SK-N-SH treated with all-trans-retinoic acid at 6 μM for 48 hours (cell line): ENCODE data around the gene TMBIM6.
A peak's percentile ranks its signal among the peaks of the same experiment; 100 is the strongest.

Experiments used
- ATAC-seq: fragments of 200-7000 bp; cut with Tn5 transposase; 3 replicates; pipeline ENCODE4 v1.9.1; 2020; ENCODE audit warnings: mild to moderate bottlenecking, moderate library complexity
- ARNTL ChIP-seq: fragments of 450-650 bp; formaldehyde crosslinking; IDR thresholded peaks from 2 replicates; pipeline ENCODE4 v1.5.0; 2020; ENCODE audit warnings: low read depth, mild to moderate bottlenecking, moderate library complexity, borderline replicate concordance
- BACH2 ChIP-seq: fragments of 250-450 bp; sonication (Bioruptor Pico); IDR thresholded peaks from 2 replicates; pipeline ENCODE4 v1.9.0; 2021; ENCODE audit warnings: mild to moderate bottlenecking, borderline replicate concordance
- CSDC2 ChIP-seq: fragments of 250-450 bp; sonication (Bioruptor Pico); IDR thresholded peaks from 2 replicates; pipeline ENCODE4 v1.5.0; 2020; ENCODE audit warnings: mild to moderate bottlenecking, moderate library complexity
- ESRRG ChIP-seq: fragments of 250-450 bp; sonication (Bioruptor Pico); IDR thresholded peaks from 2 replicates; pipeline ENCODE4 v1.6.1; 2021; ENCODE audit warnings: mild to moderate bottlenecking
- GLIS3 ChIP-seq: fragments of 250-450 bp; sonication (Bioruptor Pico); IDR thresholded peaks from 2 replicates; pipeline ENCODE4 v1.5.0; 2020; ENCODE audit warnings: mild to moderate bottlenecking, moderate library complexity
- ISL1 ChIP-seq: fragments of 250-450 bp; sonication (Bioruptor Pico); IDR thresholded peaks from 2 replicates; pipeline ENCODE4 v2.1.2; 2022; ENCODE audit warnings: mild to moderate bottlenecking, moderate library complexity
- OSR1 ChIP-seq: fragments of 250-450 bp; sonication (Bioruptor Pico); IDR thresholded peaks from 2 replicates; pipeline ENCODE4 v1.8.0; 2022; ENCODE audit warnings: moderate library complexity, mild to moderate bottlenecking, inconsistent platforms
- PPARA ChIP-seq: fragments of 250-450 bp; sonication (Bioruptor Pico); IDR thresholded peaks from 2 replicates; pipeline ENCODE4 v1.5.0; 2020; ENCODE audit warnings: mild to moderate bottlenecking, borderline replicate concordance
- RARB ChIP-seq: fragments of 250-450 bp; sonication (Bioruptor Pico); IDR thresholded peaks from 2 replicates; pipeline ENCODE4 v1.8.0; 2021; ENCODE audit warnings: mild to moderate bottlenecking, moderate library complexity
- SNAI2 ChIP-seq: fragments of 250-450 bp; sonication (Bioruptor Pico); IDR thresholded peaks from 2 replicates; pipeline ENCODE4 v1.5.0; 2020; ENCODE audit warnings: mild to moderate bottlenecking, moderate library complexity
- TCF4 ChIP-seq: fragments of 250-450 bp; sonication (Bioruptor Pico); IDR thresholded peaks from 2 replicates; pipeline ENCODE4 v1.8.0; 2021; ENCODE audit warnings: mild to moderate bottlenecking, moderate library complexity, borderline replicate concordance
- TOX ChIP-seq: fragments of 250-450 bp; sonication (Bioruptor Pico); IDR thresholded peaks from 2 replicates; pipeline ENCODE4 v1.8.0; 2021; ENCODE audit warnings: mild to moderate bottlenecking, moderate library complexity, borderline replicate concordance
- ZC3H10 ChIP-seq: fragments of 250-450 bp; sonication (Bioruptor Pico); IDR thresholded peaks from 2 replicates; pipeline ENCODE4 v1.5.1; 2021; ENCODE audit warnings: mild to moderate bottlenecking, moderate library complexity
- ZFP3 ChIP-seq: fragments of 250-450 bp; sonication (Bioruptor Pico); IDR thresholded peaks from 2 replicates; pipeline ENCODE4 v1.5.0; 2020; ENCODE audit warnings: mild to moderate bottlenecking, moderate library complexity
- ZFP30 ChIP-seq: fragments of 450-650 bp; formaldehyde crosslinking; IDR thresholded peaks from 2 replicates; pipeline ENCODE4 v1.5.0; 2022; ENCODE audit warnings: mild to moderate bottlenecking, moderate library complexity
- ZNF565 ChIP-seq: fragments of 450-650 bp; formaldehyde crosslinking; conservative IDR thresholded peaks from 2 replicates; pipeline ENCODE4 v1.5.0; 2020; ENCODE audit warnings: low read depth, mild to moderate bottlenecking, moderate library complexity
- ZNF70 ChIP-seq: fragments of 450-650 bp; formaldehyde crosslinking; IDR thresholded peaks from 2 replicates; pipeline ENCODE4 v1.5.0; 2020; ENCODE audit warnings: mild to moderate bottlenecking, moderate library complexity
- ZNF8 ChIP-seq: fragments of 450-650 bp; formaldehyde crosslinking; IDR thresholded peaks from 2 replicates; pipeline ENCODE4 v1.5.0; 2020; ENCODE audit warnings: mild to moderate bottlenecking, moderate library complexity
- TF ChIP-seq, protein P1 (sequence below): fragments of 250-450 bp; sonication (Bioruptor Pico); IDR thresholded peaks from 2 replicates; pipeline ENCODE4 v1.8.0; 2020; ENCODE audit warnings: mild to moderate bottlenecking, moderate library complexity, borderline replicate concordance
- TF ChIP-seq, protein P2 (sequence below): fragments of 250-450 bp; sonication (Bioruptor Pico); IDR thresholded peaks from 2 replicates; pipeline ENCODE4 v1.5.0; 2020; ENCODE audit warnings: mild to moderate bottlenecking, moderate library complexity
- TF ChIP-seq, protein P3 (sequence below): fragments of 250-450 bp; sonication (Bioruptor Pico); IDR thresholded peaks from 2 replicates; pipeline ENCODE4 v1.8.0; 2021; ENCODE audit warnings: low read depth, mild to moderate bottlenecking, moderate library complexity, borderline replicate concordance
- TF ChIP-seq, protein P4 (sequence below): fragments of 250-450 bp; sonication (Bioruptor Pico); IDR thresholded peaks from 2 replicates; pipeline ENCODE4 v1.5.1; 2021; ENCODE audit warnings: mild to moderate bottlenecking, moderate library complexity
- TF ChIP-seq, protein P5 (sequence below): fragments of 250-450 bp; sonication (Bioruptor Pico); IDR thresholded peaks from 2 replicates; pipeline ENCODE4 v1.5.1; 2020; ENCODE audit warnings: low read depth, mild to moderate bottlenecking, moderate library complexity

Gene TMBIM6, protein sequence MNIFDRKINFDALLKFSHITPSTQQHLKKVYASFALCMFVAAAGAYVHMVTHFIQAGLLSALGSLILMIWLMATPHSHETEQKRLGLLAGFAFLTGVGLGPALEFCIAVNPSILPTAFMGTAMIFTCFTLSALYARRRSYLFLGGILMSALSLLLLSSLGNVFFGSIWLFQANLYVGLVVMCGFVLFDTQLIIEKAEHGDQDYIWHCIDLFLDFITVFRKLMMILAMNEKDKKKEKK

DNA sequence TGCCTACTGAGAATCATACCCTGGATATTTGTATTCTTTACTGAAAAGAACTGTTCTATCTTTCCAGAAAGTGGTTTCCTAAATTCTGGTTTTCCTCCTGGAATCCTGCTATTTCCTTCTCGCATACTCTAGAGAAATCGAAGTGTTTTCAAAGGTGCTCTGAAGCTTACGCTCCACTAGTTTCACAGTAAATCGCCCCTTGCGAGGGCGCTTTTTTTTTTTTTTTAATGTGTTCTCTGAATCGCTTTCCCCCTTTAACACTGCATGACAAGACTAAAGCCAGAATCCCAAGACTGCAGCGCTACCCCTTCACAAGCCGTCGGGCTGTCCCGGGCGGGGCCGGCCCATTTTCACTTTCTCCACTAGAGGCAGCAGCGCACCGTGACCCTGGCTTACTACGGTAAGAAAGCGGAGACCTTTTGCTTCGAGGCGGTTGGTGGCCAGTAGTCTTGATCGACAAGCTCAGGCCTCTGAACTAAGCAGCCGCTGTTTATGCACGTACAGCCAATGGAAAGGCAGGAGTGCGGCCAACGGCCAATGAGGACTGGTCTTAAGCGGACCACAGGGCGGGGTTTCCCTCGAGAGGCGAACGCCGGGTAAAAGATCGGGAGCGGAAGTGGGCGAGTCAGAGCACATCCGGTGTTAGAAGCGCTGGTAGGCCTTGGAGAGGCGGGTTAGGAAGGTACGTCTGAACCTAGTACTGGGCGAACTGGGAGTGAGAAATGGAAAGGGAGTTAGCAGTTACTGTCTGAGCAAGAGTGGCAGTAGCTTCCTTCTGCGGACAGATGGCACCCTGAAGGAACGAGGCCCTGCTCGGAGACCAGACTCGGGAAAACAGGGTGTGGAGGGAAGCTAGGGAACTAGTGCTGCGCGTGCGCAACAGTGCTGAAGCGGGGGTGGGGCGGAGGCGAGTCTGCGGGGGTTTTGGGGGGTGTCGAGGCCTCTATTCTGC is at the start of gene TMBIM6:
TMBIM6 (plus strand) TSS at position 628 of the 952 bp plus-strand sequence. CDS start 10,937 bp downstream, outside the sequence.
- peak; percentile 99 for ATAC-seq
- 0 out of 2 replicates have a peak, but pooled peaks have one; percentile 47 for TF ChIP-seq RARB
- TF ChIP-seq, protein P1, sequence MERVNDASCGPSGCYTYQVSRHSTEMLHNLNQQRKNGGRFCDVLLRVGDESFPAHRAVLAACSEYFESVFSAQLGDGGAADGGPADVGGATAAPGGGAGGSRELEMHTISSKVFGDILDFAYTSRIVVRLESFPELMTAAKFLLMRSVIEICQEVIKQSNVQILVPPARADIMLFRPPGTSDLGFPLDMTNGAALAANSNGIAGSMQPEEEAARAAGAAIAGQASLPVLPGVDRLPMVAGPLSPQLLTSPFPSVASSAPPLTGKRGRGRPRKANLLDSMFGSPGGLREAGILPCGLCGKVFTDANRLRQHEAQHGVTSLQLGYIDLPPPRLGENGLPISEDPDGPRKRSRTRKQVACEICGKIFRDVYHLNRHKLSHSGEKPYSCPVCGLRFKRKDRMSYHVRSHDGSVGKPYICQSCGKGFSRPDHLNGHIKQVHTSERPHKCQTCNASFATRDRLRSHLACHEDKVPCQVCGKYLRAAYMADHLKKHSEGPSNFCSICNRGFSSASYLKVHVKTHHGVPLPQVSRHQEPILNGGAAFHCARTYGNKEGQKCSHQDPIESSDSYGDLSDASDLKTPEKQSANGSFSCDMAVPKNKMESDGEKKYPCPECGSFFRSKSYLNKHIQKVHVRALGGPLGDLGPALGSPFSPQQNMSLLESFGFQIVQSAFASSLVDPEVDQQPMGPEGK (CRISPR knock-in tag), result 0 out of 2 replicates have a peak, but pooled peaks have one; percentile 44
- no peak for TF ChIP-seq PPARA (CRISPR knock-in tag)
- TF ChIP-seq TOX, result no peak
- no peak for TF ChIP-seq ISL1 (CRISPR knock-in tag)
- TF ChIP-seq, protein P2, sequence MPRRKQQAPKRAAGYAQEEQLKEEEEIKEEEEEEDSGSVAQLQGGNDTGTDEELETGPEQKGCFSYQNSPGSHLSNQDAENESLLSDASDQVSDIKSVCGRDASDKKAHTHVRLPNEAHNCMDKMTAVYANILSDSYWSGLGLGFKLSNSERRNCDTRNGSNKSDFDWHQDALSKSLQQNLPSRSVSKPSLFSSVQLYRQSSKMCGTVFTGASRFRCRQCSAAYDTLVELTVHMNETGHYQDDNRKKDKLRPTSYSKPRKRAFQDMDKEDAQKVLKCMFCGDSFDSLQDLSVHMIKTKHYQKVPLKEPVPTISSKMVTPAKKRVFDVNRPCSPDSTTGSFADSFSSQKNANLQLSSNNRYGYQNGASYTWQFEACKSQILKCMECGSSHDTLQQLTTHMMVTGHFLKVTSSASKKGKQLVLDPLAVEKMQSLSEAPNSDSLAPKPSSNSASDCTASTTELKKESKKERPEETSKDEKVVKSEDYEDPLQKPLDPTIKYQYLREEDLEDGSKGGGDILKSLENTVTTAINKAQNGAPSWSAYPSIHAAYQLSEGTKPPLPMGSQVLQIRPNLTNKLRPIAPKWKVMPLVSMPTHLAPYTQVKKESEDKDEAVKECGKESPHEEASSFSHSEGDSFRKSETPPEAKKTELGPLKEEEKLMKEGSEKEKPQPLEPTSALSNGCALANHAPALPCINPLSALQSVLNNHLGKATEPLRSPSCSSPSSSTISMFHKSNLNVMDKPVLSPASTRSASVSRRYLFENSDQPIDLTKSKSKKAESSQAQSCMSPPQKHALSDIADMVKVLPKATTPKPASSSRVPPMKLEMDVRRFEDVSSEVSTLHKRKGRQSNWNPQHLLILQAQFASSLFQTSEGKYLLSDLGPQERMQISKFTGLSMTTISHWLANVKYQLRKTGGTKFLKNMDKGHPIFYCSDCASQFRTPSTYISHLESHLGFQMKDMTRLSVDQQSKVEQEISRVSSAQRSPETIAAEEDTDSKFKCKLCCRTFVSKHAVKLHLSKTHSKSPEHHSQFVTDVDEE, result peak; percentile 91; the same call in 1 of the 2 replicates

DNA sequence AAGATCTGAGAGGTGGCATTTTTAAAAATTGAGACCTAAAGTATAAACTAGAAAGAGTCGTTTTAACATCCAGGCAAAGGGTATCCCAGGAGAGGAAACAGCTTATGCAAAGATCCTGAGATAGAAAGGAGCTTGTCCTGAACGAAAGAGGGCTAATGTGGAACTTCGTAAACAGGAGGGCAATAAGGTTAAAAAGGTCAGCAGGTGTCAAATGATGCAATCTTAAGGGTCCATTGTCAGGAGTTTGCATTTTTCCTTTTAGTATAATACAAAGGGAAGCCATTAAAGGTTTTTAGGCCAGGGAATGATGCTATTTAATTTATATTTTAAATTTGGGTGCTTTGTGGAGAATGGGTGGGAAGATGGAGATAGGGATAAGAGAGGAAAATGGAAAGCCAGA is 48.5 kb upstream of the TMBIM6 start:
- ATAC-seq, result no peak
- no peak for TF ChIP-seq SNAI2
- TF ChIP-seq OSR1, result no peak
- TF ChIP-seq RARB, result no peak
- TF ChIP-seq PPARA (CRISPR knock-in tag), result no peak

DNA sequence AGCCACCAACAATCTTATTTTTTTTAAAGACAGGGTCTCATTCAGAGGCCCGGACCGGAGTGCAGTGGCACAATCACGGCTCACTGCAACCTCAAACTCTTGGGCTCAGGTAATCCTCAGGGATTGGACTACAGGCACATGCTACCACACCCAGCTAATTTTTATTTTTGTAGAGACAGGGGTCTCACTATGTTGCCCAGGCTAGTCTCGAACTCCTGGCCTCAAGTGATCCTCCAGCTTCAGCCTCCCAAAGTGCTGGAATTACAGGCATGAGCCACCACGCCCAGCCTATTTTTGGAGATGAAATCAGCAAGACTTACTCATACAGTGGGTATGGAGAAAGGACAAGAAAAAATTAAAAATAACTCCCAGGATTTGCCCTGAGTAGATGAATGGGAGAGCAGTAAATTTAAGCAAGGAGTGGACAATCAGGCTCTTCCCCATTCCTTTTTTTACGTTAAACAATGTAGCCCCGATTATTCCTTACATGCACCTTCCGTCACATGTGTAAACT is 47.4 kb upstream of the TMBIM6 start:
- TF ChIP-seq ZNF8, result no peak
- TF ChIP-seq, protein P3, sequence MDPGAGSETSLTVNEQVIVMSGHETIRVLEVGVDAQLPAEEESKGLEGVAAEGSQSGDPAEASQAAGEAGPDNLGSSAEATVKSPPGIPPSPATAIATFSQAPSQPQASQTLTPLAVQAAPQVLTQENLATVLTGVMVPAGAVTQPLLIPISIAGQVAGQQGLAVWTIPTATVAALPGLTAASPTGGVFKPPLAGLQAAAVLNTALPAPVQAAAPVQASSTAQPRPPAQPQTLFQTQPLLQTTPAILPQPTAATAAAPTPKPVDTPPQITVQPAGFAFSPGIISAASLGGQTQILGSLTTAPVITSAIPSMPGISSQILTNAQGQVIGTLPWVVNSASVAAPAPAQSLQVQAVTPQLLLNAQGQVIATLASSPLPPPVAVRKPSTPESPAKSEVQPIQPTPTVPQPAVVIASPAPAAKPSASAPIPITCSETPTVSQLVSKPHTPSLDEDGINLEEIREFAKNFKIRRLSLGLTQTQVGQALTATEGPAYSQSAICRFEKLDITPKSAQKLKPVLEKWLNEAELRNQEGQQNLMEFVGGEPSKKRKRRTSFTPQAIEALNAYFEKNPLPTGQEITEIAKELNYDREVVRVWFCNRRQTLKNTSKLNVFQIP (CRISPR knock-in tag), result no peak
- no peak for TF ChIP-seq PPARA (CRISPR knock-in tag)
- TF ChIP-seq, protein P4, sequence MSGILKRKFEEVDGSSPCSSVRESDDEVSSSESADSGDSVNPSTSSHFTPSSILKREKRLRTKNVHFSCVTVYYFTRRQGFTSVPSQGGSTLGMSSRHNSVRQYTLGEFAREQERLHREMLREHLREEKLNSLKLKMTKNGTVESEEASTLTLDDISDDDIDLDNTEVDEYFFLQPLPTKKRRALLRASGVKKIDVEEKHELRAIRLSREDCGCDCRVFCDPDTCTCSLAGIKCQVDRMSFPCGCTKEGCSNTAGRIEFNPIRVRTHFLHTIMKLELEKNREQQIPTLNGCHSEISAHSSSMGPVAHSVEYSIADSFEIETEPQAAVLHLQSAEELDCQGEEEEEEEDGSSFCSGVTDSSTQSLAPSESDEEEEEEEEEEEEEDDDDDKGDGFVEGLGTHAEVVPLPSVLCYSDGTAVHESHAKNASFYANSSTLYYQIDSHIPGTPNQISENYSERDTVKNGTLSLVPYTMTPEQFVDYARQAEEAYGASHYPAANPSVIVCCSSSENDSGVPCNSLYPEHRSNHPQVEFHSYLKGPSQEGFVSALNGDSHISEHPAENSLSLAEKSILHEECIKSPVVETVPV, result no peak
- no peak for TF ChIP-seq SNAI2
- TF ChIP-seq ISL1 (CRISPR knock-in tag), result no peak
- TF ChIP-seq ZNF70 (CRISPR knock-in tag), result no peak
- TF ChIP-seq BACH2, result no peak
- TF ChIP-seq ZC3H10 (CRISPR knock-in tag), result no peak
- TF ChIP-seq ZNF565 (CRISPR knock-in tag), result no peak
- no peak for TF ChIP-seq GLIS3 (CRISPR knock-in tag)
- TF ChIP-seq CSDC2 (CRISPR knock-in tag), result no peak
- no peak for TF ChIP-seq ARNTL (CRISPR knock-in tag)
- no peak for TF ChIP-seq TCF4 (CRISPR knock-in tag)
- TF ChIP-seq, protein P5, sequence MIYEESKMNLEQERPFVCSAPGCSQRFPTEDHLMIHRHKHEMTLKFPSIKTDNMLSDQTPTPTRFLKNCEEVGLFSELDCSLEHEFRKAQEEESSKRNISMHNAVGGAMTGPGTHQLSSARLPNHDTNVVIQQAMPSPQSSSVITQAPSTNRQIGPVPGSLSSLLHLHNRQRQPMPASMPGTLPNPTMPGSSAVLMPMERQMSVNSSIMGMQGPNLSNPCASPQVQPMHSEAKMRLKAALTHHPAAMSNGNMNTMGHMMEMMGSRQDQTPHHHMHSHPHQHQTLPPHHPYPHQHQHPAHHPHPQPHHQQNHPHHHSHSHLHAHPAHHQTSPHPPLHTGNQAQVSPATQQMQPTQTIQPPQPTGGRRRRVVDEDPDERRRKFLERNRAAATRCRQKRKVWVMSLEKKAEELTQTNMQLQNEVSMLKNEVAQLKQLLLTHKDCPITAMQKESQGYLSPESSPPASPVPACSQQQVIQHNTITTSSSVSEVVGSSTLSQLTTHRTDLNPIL (CRISPR knock-in tag), result no peak
- no peak for TF ChIP-seq ZFP30 (CRISPR knock-in tag)
- no peak for TF ChIP-seq ESRRG (CRISPR knock-in tag)
- TF ChIP-seq OSR1, result no peak
- no peak for TF ChIP-seq ZFP3
- ATAC-seq, result no peak
